ENCODE data around the gene DHRS4. TPM values are rescaled to one million over a fixed set of nuclear protein-coding genes. Genes with fewer than 3 reads are reported as not detected.
"Not testable (repeated sequence)": the region's sequence is repeated elsewhere in the genome, so short reads cannot be mapped to it uniquely, and the experiment has no call there.

Gene DHRS4
- total and polyA plus RNA-seq, 11 donors = 20.3 to 76.3 (median 32.2) TPM

- ATAC-seq = peak; percentile 12 to 66 (median 43)
- intact Hi-C loops (cut with DNase I) = loop anchor here in 1 of 10 donors (10.0 kb wide), 1 partner anchor 52 kb away; the partner anchor contains the start of gene DHRS4
- not testable (repeated sequence) for H3K36me3 ChIP-seq, H3K9me3 ChIP-seq, DNase-seq, H3K4me1 ChIP-seq, H3K27me3 ChIP-seq
- WGBS, 4 donors = 0 to 6% (median 4%) methylated on average over 1 to 6 of the region's 15 CpGs; no CpG with 5 or more reads in 1 of the 4 donors
- H3K4me3 ChIP-seq = peak overlapping the region in 11 of 12 donors; percentile 18 to 64 (median 53)
- H3K27ac ChIP-seq = peak overlapping the region in 3 of 12 donors; percentile 34 to 63 (median 52)
Observed at GRCh38 chr14:24006471-24006816, 52.9 kb downstream of the DHRS4 start.

- peak; percentile 46 to 85 (median 64) for DNase-seq
- Histone ChIP-seq H3K27ac (peak overlapping the region in 3 of 12 donors; percentile 34 to 63 (median 52)), H3K4me3 (peak overlapping the region in 11 of 12 donors; percentile 18 to 64 (median 53))
- H3K27me3 ChIP-seq, H3K4me1 ChIP-seq, H3K9me3 ChIP-seq, H3K36me3 ChIP-seq: not testable (repeated sequence)
- WGBS, 4 donors = 8 to 30% (median 15%) methylated on average over 2 to 62 of the region's 62 CpGs
- ATAC-seq = peak; percentile 77 to 96 (median 95)
- intact Hi-C loops (cut with DNase I) = loop anchor here in 1 of 10 donors (10.0 kb wide), 1 partner anchor 52 kb away; the partner anchor contains the start of gene DHRS4
Observed at GRCh38 chr14:24006817-24007652, 53.5 kb downstream of the DHRS4 start.

GRCh38 chr14:24011051-24011450 lies 57.5 kb downstream of the DHRS4 start:
- peaks cover 0 to 9% (median 4%) of the 10 kb centered on the region in 12 donors for H3K4me1 ChIP-seq
- H3K27ac ChIP-seq = no peak overlapping the region
- WGBS, 4 donors = 67 to 82% (median 76%) methylated on average over 2 of the region's 2 CpGs
- TF ChIP-seq POLR2A (IDR thresholded peaks at IDR 0.05) (no peak), CTCF (IDR thresholded peaks at IDR 0.05) (no peak)
- H3K27me3 ChIP-seq = no peaks in the 10 kb centered on the region
- H3K9me3 ChIP-seq = no peaks in the 10 kb centered on the region
- ATAC-seq = no peak
- intact Hi-C loops (cut with DNase I) = loop anchor here in 6 of 10 donors (5.0 to 10.0 kb wide), 3 partner anchors 81 to 154 kb away; partner anchors contain the start of genes PCK2 (in 2 of the 6) and IRF9 (in 1 of the 6)
- no peak for DNase-seq
- H3K36me3 ChIP-seq = no peaks in the 10 kb centered on the region
- H3K4me3 ChIP-seq = no peak overlapping the region

- ATAC-seq, H3K27ac ChIP-seq, DNase-seq, H3K4me3 ChIP-seq, H3K36me3 ChIP-seq, H3K9me3 ChIP-seq, H3K27me3 ChIP-seq: not testable (repeated sequence)
- H3K4me1 ChIP-seq = peaks cover 0 to 10% (median 2%) of the 10 kb centered on the region in 12 donors
- 65 to 77% (median 66%) methylated on average over 4 of the region's 4 CpGs for WGBS, 4 donors
- intact Hi-C loops (cut with DNase I) = loop anchor here in 6 of 10 donors (5.0 to 10.0 kb wide), 3 partner anchors 80 to 152 kb away; partner anchors contain the start of genes PCK2 (in 2 of the 6) and IRF9 (in 1 of the 6)
Observed at GRCh38 chr14:24012726-24013273, 59.2 kb downstream of the DHRS4 start.

GRCh38 chr14:24013654-24014514 lies 60.3 kb downstream of the DHRS4 start:
- intact Hi-C loops (cut with DNase I) = loop anchor here in 8 of 10 donors (1.0 to 10.0 kb wide), 11 partner anchors 23 to 151 kb away; partner anchors contain the start of genes PCK2 (in 2 of the 8) and IRF9 (in 1 of the 8)
- H3K27ac ChIP-seq = no peak overlapping the region
- peak in 3 of 5 donors; percentile 29 to 43 (median 35) for DNase-seq
- H3K27me3 ChIP-seq = no peaks in the 10 kb centered on the region
- peak; percentile 73 to 83 (median 82) for ATAC-seq
- peaks cover 0 to 10% (median 2%) of the 10 kb centered on the region in 12 donors for H3K4me1 ChIP-seq
- 22 to 26% (median 24%) methylated on average over 12 of the region's 12 CpGs for WGBS, 4 donors
- H3K4me3 ChIP-seq = no peak overlapping the region
- TF ChIP-seq CTCF (IDR thresholded peaks at IDR 0.05) (peak; percentile 85 to 97 (median 90)), POLR2A (IDR thresholded peaks at IDR 0.05) (no peak)
- peaks cover 0 to 5% (median 0%) of the 10 kb centered on the region in 12 donors for H3K9me3 ChIP-seq
- H3K36me3 ChIP-seq = no peaks in the 10 kb centered on the region

- ATAC-seq, H3K27me3 ChIP-seq, H3K9me3 ChIP-seq, DNase-seq, H3K36me3 ChIP-seq, H3K27ac ChIP-seq, H3K4me3 ChIP-seq: not testable (repeated sequence)
- intact Hi-C loops (cut with DNase I) = loop anchor here in 7 of 10 donors (2.0 to 10.0 kb wide), 7 partner anchors 21 to 149 kb away; partner anchors contain the start of gene IRF9 (in 1 of the 7)
- WGBS, 4 donors = 98 to 100% (median 99%) methylated on average over 5 to 6 of the region's 6 CpGs
- H3K4me1 ChIP-seq = peaks cover 0 to 10% (median 2%) of the 10 kb centered on the region in 12 donors
Observed at GRCh38 chr14:24015745-24016144, 62.2 kb downstream of the DHRS4 start.

All from heart left ventricle (tissue), 16 donors.